MM.1S (cell line): Measurements from ENCODE around the gene SYT1.

Experiments
- CTCF ChIP-seq: fragments of 300-600 bp; sonication (generic); IDR thresholded peaks from 2 replicates; pipeline ENCODE4 v1.5.1; 2016; ENCODE audit warnings: antibody characterized with exemption, low read length, mixed read lengths
- EZH2phosphoT487 ChIP-seq: fragments of 300-600 bp; sonication (generic); IDR thresholded peaks from 2 replicates; pipeline ENCODE4 v1.6.1; 2018; ENCODE audit warnings: antibody characterized with exemption, low read length

DNA sequence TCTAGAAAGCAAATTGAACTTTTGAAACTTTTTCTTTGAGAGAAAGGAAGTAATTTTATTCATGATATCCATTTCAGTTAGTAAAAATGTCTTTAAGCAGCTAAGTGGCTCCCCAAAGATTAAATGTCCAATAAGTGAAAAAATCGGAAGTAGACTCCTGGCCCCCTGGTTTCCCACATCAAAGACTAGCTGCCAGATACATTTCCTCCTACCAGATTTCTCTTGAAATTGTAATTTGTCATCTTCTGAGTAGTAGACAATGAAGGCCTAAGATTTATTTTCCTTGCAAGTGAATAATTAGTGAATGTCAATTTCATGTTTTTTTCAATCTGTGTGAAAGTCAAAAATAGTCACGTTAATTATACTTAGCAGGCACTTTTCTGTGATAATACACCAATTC is 321.9 kb downstream of the SYT1 start:
- TF ChIP-seq CTCF (no peak), EZH2phosphoT487 (no peak)
